Duodenal mucosa (tissue), 2 donors: ENCODE measurements around the gene NUDT21.
"Not testable (repeated sequence)": the region's sequence is repeated elsewhere in the genome, so short reads cannot be mapped to it uniquely, and the experiment has no call there.

Source experiments
- H3K27ac ChIP-seq: one replicate; pipeline ENCODE4 v1.7.0; 2013; ENCODE audit warnings: low read depth, low read length
- H3K27me3 ChIP-seq, 2 donors: one replicate each; pipeline ENCODE4 v1.7.0; 2013; ENCODE audit warnings: low read length in 2 of 2, control low read depth in 1 of 2; ENCODE audit not compliant: insufficient read depth in 2 of 2, control insufficient read depth in 1 of 2
- H3K36me3 ChIP-seq, 2 donors: one replicate each; pipeline ENCODE4 v1.7.0; 2013; ENCODE audit warnings: low read length in 2 of 2, control low read depth in 1 of 2; ENCODE audit not compliant: insufficient read depth in 2 of 2, control insufficient read depth in 1 of 2
- H3K4me1 ChIP-seq, 2 donors: one replicate each; pipeline ENCODE4 v1.7.0; 2013; ENCODE audit warnings: low read length in 2 of 2, control low read depth in 1 of 2; ENCODE audit not compliant: insufficient read depth in 2 of 2, control insufficient read depth in 1 of 2
- H3K4me3 ChIP-seq, 2 donors: one replicate each; pipeline ENCODE4 v1.7.0; 2013; ENCODE audit warnings: low read length in 2 of 2, low read depth in 1 of 2
- H3K9ac ChIP-seq, 2 donors: one replicate each; pipeline ENCODE4 v1.7.0; 2013; ENCODE audit warnings: low read length in 2 of 2, low read depth in 1 of 2
- H3K9me3 ChIP-seq, 2 donors: one replicate each; pipeline ENCODE4 v1.7.0; 2013; ENCODE audit warnings: low read length in 2 of 2, control low read depth in 1 of 2; ENCODE audit not compliant: control insufficient read depth in 1 of 2

The NUDT21 gene

DNA sequence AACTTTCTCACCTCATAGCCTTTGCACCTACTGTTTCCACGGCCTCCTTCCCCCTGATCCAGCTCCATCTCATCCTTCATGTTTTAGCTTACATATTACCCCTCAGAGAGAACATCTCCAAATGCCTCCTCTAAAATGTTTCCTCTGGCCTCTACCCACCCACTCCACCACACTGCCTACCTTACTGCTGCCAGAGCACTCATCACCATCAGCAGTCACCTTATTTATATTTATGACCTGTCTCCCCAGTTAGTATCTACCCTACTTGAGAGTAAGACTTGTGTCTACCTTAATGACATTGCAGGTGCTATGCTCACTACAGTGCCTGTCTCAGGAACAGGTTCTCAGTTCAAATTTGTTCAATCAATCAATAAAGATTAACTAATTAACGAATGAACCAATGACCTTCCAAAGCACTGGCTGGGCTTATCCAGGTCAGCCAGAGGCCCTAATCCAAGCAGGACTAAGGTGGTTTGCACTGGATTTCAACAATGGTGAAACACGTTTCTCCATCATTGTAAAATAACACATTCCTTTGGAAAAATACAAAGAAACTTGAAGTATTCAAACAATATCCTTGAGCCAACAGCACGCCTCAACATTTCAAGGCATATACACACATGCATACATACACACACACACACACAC is 66.9 kb downstream of the NUDT21 start:
- H3K36me3 ChIP-seq, result peaks cover 39 to 87% of the 10 kb centered on the region in 2 donors

DNA sequence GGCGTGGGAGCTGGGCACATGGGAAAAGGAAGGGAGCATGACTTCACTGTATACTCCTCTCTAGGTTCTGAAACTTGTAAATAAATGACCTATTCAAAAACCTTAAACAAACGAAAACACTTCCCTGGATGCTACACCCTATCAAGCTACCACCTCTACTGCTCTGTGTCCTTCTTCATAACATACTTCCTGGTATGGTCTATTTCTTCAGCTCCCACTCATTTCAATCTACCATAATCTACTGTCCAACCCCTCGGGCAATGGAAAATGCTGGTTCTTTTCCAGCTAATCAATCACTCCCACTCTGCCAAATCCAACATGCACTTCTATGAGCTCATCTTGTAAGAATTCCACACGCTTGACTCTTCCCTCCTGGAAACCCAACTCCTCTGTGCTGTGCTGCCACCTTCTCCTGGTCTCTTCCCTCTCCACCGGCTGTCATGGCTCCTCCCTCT is 68.2 kb downstream of the NUDT21 start:
- no peak overlapping the region for H3K27ac ChIP-seq
- H3K36me3 ChIP-seq, result peaks cover 34 to 82% of the 10 kb centered on the region in 2 donors

More for the DNA sequence above, 66.9 kb downstream of the NUDT21 start:
- Histone ChIP-seq H3K27ac (no peak overlapping the region), H3K4me1 (no peaks in the 10 kb centered on the region), H3K9ac (no peak overlapping the region), H3K9me3 (peaks cover 6 to 8% of the 10 kb centered on the region in 2 donors), H3K4me3 (no peak overlapping the region), H3K27me3 (no peaks in the 10 kb centered on the region)

DNA sequence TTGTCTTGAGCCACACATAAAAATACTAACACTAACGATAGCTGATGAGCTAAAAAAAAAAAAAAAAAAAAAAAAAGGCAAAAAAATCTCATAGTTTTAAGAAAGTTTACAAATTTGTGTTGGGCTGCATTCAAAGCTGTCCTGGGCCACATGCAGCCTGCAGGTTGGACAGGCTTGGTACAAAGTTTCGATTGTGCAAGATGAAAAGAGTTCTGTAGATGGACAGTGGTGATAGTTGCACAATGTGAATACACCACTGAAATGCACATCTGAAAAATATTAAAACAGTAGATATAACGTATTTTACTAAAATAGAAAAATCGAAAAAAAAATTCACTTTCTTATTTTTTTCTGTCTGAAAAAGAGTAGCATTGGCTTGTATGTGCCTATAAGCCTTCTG is 68.7 kb downstream of the NUDT21 start:
- H3K4me3 ChIP-seq, result no peak overlapping the region
- no peak overlapping the region for H3K9ac ChIP-seq
- peaks cover 30 to 78% of the 10 kb centered on the region in 2 donors for H3K36me3 ChIP-seq
- H3K9me3 ChIP-seq, result peaks cover 6 to 8% of the 10 kb centered on the region in 2 donors
- H3K4me1 ChIP-seq, result no peaks in the 10 kb centered on the region
- no peaks in the 10 kb centered on the region for H3K27me3 ChIP-seq
- no peak overlapping the region for H3K27ac ChIP-seq

More for the DNA sequence above, 68.2 kb downstream of the NUDT21 start:
- Histone ChIP-seq H3K9me3 (peaks cover 6 to 8% of the 10 kb centered on the region in 2 donors), H3K9ac (no peak overlapping the region), H3K4me3 (no peak overlapping the region), H3K27me3 (no peaks in the 10 kb centered on the region), H3K4me1 (no peaks in the 10 kb centered on the region)

DNA sequence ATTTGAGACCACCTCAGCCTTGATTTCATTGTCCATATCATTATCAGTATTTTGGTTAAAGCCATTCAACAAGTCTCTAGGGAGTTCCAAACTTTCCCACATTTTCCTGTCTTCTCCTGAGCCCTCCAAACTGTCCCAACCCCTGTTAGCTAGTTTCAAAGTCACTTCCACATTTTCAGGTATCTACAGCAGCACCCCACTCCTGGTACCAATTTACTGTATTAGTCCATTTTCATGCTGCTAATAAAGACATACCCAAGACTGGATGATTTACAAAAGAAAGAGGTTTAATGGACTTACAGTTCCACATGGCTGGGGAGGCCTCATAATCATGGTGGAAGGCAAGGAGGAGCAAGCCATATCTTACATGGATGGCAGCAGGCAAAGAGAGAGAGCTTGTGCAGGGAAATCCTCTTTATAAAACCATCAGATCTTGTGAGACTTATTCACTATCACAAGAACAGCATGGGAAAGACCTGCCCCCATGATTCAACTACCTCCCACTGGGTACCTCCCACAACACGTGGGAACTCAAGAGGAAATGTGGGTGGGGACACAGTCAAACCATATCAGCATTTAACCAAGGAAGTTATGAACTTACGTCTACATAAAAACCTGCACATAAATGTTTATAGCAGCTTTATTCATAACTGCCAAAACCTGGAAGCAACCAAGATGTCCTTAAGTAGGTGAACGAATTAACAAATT is 70.2 kb downstream of the NUDT21 start:
- H3K27me3 ChIP-seq, H3K9ac ChIP-seq, H3K27ac ChIP-seq, H3K4me1 ChIP-seq, H3K9me3 ChIP-seq, H3K4me3 ChIP-seq: not testable (repeated sequence)
- H3K36me3 ChIP-seq, result peaks cover 25 to 67% of the 10 kb centered on the region in 2 donors
